Keratinocyte (primary cell): ENCODE data around the gene NCKAP5. TPM values are rescaled to one million over a fixed set of nuclear protein-coding genes. Genes with fewer than 3 reads are reported as not detected.

ENCODE experiments used
- DNase-seq: peaks from one replicate; pipeline ENCODE4 v3.0.0-alpha.2; 2011; ENCODE audit warnings: low read depth, missing footprints, low spot score
- FAIRE-seq: peaks from 2 replicates; lab custom pipeline; 2011; peaks lifted over from hg19 to GRCh38; lab: Jason Lieb, UNC
- H2AFZ ChIP-seq: 2 replicates; pipeline ENCODE4 v1.6.0; 2012; ENCODE audit warnings: low read length, control low read depth, inconsistent platforms; ENCODE audit not compliant: control insufficient read depth
- H3K27ac ChIP-seq: 2 replicates; pipeline ENCODE4 v1.5.1; 2011; ENCODE audit warnings: low read length; ENCODE audit not compliant: control insufficient read depth, insufficient read depth
- H3K27me3 ChIP-seq: 3 replicates; pipeline ENCODE4 v1.6.0; 2011; ENCODE audit warnings: low read length; ENCODE audit not compliant: control insufficient read depth, insufficient read depth; ENCODE audit errors: extremely low read depth
- H3K36me3 ChIP-seq, 2 experiments: 2 replicates in 1 of 2; 3 replicates in 1 of 2; pipeline ENCODE4 v1.5.1; 2011; ENCODE audit warnings: low read length in 2 of 2, mild to moderate bottlenecking in 1 of 2; ENCODE audit not compliant: control insufficient read depth in 2 of 2, insufficient read depth in 2 of 2; ENCODE audit errors: extremely low read depth in 1 of 2
- H3K4me1 ChIP-seq: 3 replicates; pipeline ENCODE4 v1.5.1; 2011; ENCODE audit warnings: low read length; ENCODE audit not compliant: control insufficient read depth, insufficient read depth; ENCODE audit errors: extremely low read depth
- H3K4me2 ChIP-seq: 3 replicates; pipeline ENCODE4 v1.6.0; 2011; ENCODE audit warnings: low read depth, low read length; ENCODE audit not compliant: control insufficient read depth, insufficient read depth; ENCODE audit errors: extremely low read depth
- H3K4me3 ChIP-seq, 3 experiments: fragments of 200-600 bp in 1 of 3; sonication (generic) in 1 of 3; 2 replicates in 2 of 3; 3 replicates in 1 of 3; pipeline ENCODE4 v1.5.1; 2011 to 2016; ENCODE audit warnings: low read length in 3 of 3, mild to moderate bottlenecking in 3 of 3, control low read depth in 2 of 3, inconsistent platforms in 1 of 3, low read depth in 1 of 3, mixed read lengths in 1 of 3, mixed run types in 1 of 3, moderate library complexity in 1 of 3; ENCODE audit not compliant: control insufficient read depth in 2 of 3, insufficient read depth in 2 of 3; ENCODE audit errors: extremely low read depth in 1 of 3
- H3K79me2 ChIP-seq: 2 replicates; pipeline ENCODE4 v1.6.0; 2012; ENCODE audit warnings: low read length; ENCODE audit not compliant: control insufficient read depth, insufficient read depth
- H3K9ac ChIP-seq: 3 replicates; pipeline ENCODE4 v1.6.0; 2011; ENCODE audit warnings: low read length; ENCODE audit not compliant: control insufficient read depth, insufficient read depth; ENCODE audit errors: extremely low read depth
- H3K9me1 ChIP-seq: 3 replicates; pipeline ENCODE4 v1.6.0; 2011; ENCODE audit warnings: low read length; ENCODE audit not compliant: control insufficient read depth, insufficient read depth; ENCODE audit errors: extremely low read depth
- H3K9me3 ChIP-seq: 2 replicates; pipeline ENCODE4 v1.5.1; 2012; ENCODE audit warnings: low read depth, low read length; ENCODE audit not compliant: control insufficient read depth
- H4K20me1 ChIP-seq: 3 replicates; pipeline ENCODE4 v1.6.0; 2011; ENCODE audit warnings: low read length; ENCODE audit not compliant: control insufficient read depth, insufficient read depth; ENCODE audit errors: extremely low read depth
- CTCF ChIP-seq, 3 experiments: IDR thresholded peaks in 1 of 3; conservative IDR thresholded peaks in 1 of 3; optimal IDR thresholded peaks in 1 of 3; 2 replicates in 2 of 3; 3 replicates in 1 of 3; pipeline versions ENCODE3 to v1.5.1; 2011; ENCODE audit warnings: low read length in 3 of 3, mild to moderate bottlenecking in 3 of 3, moderate library complexity in 2 of 3, control low read depth in 1 of 3, inconsistent platforms in 1 of 3; ENCODE audit not compliant: insufficient read depth in 2 of 3; ENCODE audit errors: extremely low read depth in 1 of 3
- EZH2 ChIP-seq: IDR thresholded peaks from one replicate; pipeline ENCODE4 v1.6.1; 2012; ENCODE audit warnings: inconsistent platforms, mild to moderate bottlenecking, low read length, moderate library complexity
- dilution Hi-C: fragments of 300-500 bp; cut with MboI; formaldehyde crosslinking; loops from one replicate; pipeline ENCODE4 v1.7.0; 2020; ENCODE audit warnings: low sequenced_read_pairs; ENCODE audit not compliant: extremely low pct_ligation_motif_present
- polyA plus RNA-seq, 5 experiments: library from polyadenylated mRNA; depleted of rRNA in 3 of 5; stranded (reverse) in 3 of 5; stranded (forward) in 1 of 5; unstranded in 1 of 5; fragments of >200 nt; gene quantifications; 1 replicate in 1 of 5; 2 replicates in 3 of 5; 3 replicates in 1 of 5; pipeline versions ENCODE4 v1.2.1 to v1.2.3, GENCODE V29; 2011 to 2012; ENCODE audit warnings: missing spikeins in 2 of 5, low read depth in 1 of 5, low replicate concordance in 1 of 5

The NCKAP5 gene
- polyA plus RNA-seq, 1 donor (not counting 4 experiments of a cell fraction or from before 2014, with no cell fraction given): 3.6 TPM

GRCh38 chr2:132681766-132682165, 886.5 kb downstream of the NCKAP5 start:
- no peak overlapping the region for H3K4me3 ChIP-seq
- no peaks in the 10 kb centered on the region for H3K4me1 ChIP-seq
- dilution Hi-C loops: no loop called here
- H4K20me1 ChIP-seq: no peaks in the 10 kb centered on the region
- no peak overlapping the region for H3K27ac ChIP-seq
- no peaks in the 10 kb centered on the region for H3K9me3 ChIP-seq
- no peak for FAIRE-seq
- no peak overlapping the region for H2AFZ ChIP-seq
- no peaks in the 10 kb centered on the region for H3K79me2 ChIP-seq
- TF ChIP-seq EZH2 (no peak), CTCF (optimal IDR thresholded peaks at IDR 0.05 in 1 of 3, IDR thresholded peaks at IDR 0.05 in 1 of 3, conservative IDR thresholded peaks at IDR 0.05 in 1 of 3; ENCODE audit: extremely low read depth in 1 of 3, insufficient read depth in 2 of 3, low read length in 3 of 3) (no peak)
- H3K27me3 ChIP-seq: no peaks in the 10 kb centered on the region
- H3K9me1 ChIP-seq: no peaks in the 10 kb centered on the region
- H3K9ac ChIP-seq: no peak overlapping the region
- DNase-seq: no peak
- no peak overlapping the region for H3K4me2 ChIP-seq
- H3K36me3 ChIP-seq: no peaks in the 10 kb centered on the region

- TF ChIP-seq EZH2 (no peak), CTCF (optimal IDR thresholded peaks at IDR 0.05 in 1 of 3, IDR thresholded peaks at IDR 0.05 in 1 of 3, conservative IDR thresholded peaks at IDR 0.05 in 1 of 3; ENCODE audit: extremely low read depth in 1 of 3, insufficient read depth in 2 of 3, low read length in 3 of 3) (no peak)
- Histone ChIP-seq H3K4me2 (no peak overlapping the region), H3K4me1 (no peaks in the 10 kb centered on the region), H2AFZ (no peak overlapping the region), H3K79me2 (no peaks in the 10 kb centered on the region), H3K36me3 (no peaks in the 10 kb centered on the region), H3K9me1 (no peaks in the 10 kb centered on the region), H3K9me3 (no peaks in the 10 kb centered on the region), H4K20me1 (no peaks in the 10 kb centered on the region), H3K9ac (no peak overlapping the region), H3K4me3 (no peak overlapping the region), H3K27me3 (no peaks in the 10 kb centered on the region), H3K27ac (no peak overlapping the region)
- no peak for FAIRE-seq
- dilution Hi-C loops: no loop called here
- no peak for DNase-seq
Observed at GRCh38 chr2:132680544-132680943, 887.7 kb downstream of the NCKAP5 start.
